Measurements from ENCODE around the gene PPP3CA.

The PPP3CA gene

DNA sequence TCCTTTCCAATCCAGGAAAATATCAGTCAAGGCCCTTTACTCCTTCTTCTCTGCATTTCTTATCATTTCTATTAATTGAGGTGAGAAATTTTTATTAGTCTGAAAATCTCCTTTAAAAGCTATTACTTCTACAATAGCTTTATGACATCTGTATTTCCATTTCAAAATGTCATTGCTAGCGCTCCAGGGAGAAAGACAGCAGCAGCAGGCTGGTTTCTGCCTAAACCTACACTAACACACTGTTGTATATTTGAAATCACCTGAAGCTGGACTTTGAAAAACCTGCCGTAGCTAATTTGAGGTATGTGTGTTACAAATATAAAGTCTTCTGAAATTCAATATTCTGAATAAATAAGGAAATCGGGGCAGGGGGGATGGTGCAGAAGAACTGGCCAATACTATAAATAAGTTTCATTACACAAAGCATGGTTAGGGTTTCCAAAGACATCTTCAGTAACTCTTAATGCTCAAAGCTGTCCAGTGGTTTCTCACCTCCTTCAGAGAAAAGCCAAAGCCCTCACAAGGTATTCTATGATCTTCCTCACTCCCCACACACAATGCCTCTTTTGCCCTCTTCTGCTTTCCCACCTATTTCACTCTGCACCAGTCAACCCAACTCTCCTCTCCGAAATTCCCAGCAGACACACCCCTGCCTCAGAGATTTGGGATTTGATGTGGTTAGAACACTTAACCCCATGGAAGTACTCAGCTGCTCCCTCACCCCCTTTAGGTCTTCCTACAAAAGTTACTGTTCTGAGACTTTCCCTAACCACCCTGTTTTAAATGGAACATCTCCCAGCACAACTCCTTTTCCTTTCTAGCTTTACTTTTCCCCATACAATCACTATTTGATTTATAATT, 122.7 kb downstream of the PPP3CA start:
- DNase-seq (ENCODE audit: extremely low read depth, low read depth) = no peak
- H3K4me3 ChIP-seq (replicated peaks; ENCODE audit: low read depth, low read length) = no peak overlapping the region
- TF ChIP-seq, protein P1, sequence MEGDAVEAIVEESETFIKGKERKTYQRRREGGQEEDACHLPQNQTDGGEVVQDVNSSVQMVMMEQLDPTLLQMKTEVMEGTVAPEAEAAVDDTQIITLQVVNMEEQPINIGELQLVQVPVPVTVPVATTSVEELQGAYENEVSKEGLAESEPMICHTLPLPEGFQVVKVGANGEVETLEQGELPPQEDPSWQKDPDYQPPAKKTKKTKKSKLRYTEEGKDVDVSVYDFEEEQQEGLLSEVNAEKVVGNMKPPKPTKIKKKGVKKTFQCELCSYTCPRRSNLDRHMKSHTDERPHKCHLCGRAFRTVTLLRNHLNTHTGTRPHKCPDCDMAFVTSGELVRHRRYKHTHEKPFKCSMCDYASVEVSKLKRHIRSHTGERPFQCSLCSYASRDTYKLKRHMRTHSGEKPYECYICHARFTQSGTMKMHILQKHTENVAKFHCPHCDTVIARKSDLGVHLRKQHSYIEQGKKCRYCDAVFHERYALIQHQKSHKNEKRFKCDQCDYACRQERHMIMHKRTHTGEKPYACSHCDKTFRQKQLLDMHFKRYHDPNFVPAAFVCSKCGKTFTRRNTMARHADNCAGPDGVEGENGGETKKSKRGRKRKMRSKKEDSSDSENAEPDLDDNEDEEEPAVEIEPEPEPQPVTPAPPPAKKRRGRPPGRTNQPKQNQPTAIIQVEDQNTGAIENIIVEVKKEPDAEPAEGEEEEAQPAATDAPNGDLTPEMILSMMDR (IDR thresholded peaks at IDR 0.05; ENCODE audit: low read depth, low read length, missing control alignments) = no peak

DNA sequence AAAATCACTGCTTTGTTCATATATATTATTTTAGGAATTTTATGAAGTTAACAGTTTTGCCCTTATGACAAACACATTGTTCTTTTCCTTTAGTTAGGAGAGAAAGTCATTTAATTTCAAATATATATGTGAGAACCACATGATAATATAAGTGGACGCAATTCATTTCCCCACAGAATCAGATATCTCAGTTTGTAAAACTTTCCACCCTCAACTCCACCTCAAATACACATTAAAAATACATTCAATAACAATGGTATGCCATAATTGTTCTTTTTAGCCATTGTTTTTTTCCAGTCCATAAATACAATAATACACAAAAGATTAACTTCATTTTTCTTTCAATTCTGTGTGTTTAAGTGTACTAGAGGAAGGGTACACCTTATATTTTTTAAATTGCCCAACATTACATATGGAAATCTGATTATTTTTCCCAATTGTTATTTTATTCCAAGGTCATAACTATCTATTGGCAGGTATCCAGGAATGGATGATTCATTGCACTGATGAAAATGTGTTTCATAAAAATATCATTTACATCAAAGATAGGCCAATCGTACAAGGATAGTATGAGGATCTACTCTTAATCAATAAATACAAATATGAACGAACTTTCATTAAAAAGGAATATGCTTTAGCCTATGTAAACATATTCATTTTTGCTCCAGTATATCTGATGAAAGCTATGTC, 125.0 kb downstream of the PPP3CA start:
- TF ChIP-seq, protein P1 (IDR thresholded peaks at IDR 0.05; ENCODE audit: low read depth, low read length, missing control alignments) = no peak

DNA sequence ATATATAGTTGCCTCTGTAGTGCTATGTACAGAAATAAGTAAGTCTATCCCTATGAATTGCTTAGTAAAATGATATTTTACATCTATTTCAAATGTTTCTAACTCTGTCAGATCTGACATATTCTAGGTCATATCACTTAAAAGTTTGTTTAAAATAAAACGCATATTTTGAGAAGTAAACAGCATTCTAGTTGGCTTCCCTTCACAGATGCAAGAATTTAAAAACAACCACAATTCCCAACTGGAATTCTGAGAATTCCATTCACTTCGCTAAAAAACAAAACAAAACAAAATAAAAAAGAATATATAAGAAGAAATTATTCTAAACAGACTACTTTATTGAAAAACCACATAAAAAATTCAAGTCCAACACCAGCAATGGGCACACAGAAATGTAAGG, 126.0 kb downstream of the PPP3CA start:
- no peak for DNase-seq (ENCODE audit: extremely low read depth, low read depth)
- TF ChIP-seq, protein P1 (IDR thresholded peaks at IDR 0.05; ENCODE audit: low read depth, low read length, missing control alignments) = no peak
- no peak overlapping the region for H3K4me3 ChIP-seq (replicated peaks; ENCODE audit: low read depth, low read length)

More for the DNA sequence above, 125.0 kb downstream of the PPP3CA start:
- DNase-seq (ENCODE audit: extremely low read depth, low read depth) = no peak
- H3K4me3 ChIP-seq (replicated peaks; ENCODE audit: low read depth, low read length) = no peak overlapping the region

GRCh38 chr4:101218894-101219293, 128.4 kb downstream of the PPP3CA start:
- DNase-seq (ENCODE audit: extremely low read depth, low read depth) = no peak
- TF ChIP-seq, protein P1 (IDR thresholded peaks at IDR 0.05; ENCODE audit: low read depth, low read length, missing control alignments) = no peak
- H3K4me3 ChIP-seq (replicated peaks; ENCODE audit: low read depth, low read length) = no peak overlapping the region

GRCh38 chr4:101218346-101218745, 129.0 kb downstream of the PPP3CA start:
- H3K4me3 ChIP-seq (replicated peaks; ENCODE audit: low read depth, low read length) = no peak overlapping the region
- no peak for DNase-seq (ENCODE audit: extremely low read depth, low read depth)
- TF ChIP-seq, protein P1 (IDR thresholded peaks at IDR 0.05; ENCODE audit: low read depth, low read length, missing control alignments) = no peak

GRCh38 chr4:101217353-101218031, 129.8 kb downstream of the PPP3CA start:
- DNase-seq (ENCODE audit: extremely low read depth, low read depth) = no peak
- no peak overlapping the region for H3K4me3 ChIP-seq (replicated peaks; ENCODE audit: low read depth, low read length)
- TF ChIP-seq, protein P1 (IDR thresholded peaks at IDR 0.05; ENCODE audit: low read depth, low read length, missing control alignments) = no peak
